Measurements from ENCODE around the gene ZFC3H1. TPM values are rescaled to one million over a fixed set of nuclear protein-coding genes. Genes with fewer than 3 reads are reported as not detected.

Gene ZFC3H1, protein sequence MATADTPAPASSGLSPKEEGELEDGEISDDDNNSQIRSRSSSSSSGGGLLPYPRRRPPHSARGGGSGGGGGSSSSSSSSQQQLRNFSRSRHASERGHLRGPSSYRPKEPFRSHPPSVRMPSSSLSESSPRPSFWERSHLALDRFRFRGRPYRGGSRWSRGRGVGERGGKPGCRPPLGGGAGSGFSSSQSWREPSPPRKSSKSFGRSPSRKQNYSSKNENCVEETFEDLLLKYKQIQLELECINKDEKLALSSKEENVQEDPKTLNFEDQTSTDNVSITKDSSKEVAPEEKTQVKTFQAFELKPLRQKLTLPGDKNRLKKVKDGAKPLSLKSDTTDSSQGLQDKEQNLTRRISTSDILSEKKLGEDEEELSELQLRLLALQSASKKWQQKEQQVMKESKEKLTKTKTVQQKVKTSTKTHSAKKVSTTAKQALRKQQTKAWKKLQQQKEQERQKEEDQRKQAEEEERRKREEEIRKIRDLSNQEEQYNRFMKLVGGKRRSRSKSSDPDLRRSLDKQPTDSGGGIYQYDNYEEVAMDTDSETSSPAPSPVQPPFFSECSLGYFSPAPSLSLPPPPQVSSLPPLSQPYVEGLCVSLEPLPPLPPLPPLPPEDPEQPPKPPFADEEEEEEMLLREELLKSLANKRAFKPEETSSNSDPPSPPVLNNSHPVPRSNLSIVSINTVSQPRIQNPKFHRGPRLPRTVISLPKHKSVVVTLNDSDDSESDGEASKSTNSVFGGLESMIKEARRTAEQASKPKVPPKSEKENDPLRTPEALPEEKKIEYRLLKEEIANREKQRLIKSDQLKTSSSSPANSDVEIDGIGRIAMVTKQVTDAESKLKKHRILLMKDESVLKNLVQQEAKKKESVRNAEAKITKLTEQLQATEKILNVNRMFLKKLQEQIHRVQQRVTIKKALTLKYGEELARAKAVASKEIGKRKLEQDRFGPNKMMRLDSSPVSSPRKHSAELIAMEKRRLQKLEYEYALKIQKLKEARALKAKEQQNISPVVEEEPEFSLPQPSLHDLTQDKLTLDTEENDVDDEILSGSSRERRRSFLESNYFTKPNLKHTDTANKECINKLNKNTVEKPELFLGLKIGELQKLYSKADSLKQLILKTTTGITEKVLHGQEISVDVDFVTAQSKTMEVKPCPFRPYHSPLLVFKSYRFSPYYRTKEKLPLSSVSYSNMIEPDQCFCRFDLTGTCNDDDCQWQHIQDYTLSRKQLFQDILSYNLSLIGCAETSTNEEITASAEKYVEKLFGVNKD (N-terminal part only)
- 100 to 1,000 TPM in 1 of 4 donors, 10 to 100 TPM in 3; 52.0 to 202 (median 71.5) TPM for total RNA-seq

DNA sequence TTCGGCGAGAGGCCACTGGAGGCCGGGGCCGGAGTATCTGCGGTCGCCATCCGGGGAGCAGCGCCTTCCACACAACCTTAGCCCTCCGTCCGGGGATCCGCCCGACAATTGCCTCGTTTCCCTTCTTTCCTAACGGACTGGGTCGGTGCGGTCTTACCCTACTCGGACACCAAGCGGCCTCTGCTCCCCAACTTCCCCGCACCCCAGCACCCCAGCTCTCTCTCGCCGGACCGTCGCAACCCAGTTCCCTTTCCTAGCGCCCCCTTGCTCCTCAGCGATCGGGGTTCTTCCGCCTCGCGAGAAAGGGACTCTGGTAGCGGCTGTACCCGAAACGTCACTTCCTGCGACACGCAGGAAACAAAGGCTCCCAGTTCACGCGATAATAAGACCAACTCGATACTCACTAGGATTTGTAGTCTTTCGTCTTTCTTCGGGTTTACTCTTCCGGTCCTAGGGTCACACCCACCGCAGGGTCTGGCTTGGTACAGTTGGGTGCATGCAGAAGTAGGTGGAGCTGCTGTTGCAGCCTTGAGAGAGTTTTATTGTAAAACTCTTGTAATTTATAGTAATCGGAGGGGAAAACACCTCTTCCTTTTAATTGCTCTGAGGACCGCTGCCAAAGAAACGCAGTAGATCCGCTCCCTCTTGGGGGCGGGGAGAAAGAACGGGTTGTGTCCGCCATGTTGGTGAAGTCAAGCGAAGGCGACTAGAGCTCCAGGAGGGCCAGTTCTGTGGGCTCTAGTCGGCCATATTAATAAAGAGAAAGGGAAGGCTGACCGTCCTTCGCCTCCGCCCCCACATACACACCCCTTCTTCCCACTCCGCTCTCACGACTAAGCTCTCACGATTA is at the start of gene ZFC3H1, which contains the start of gene THAP2:
ZFC3H1 (minus strand) TSS at position 288 of the 850 bp plus-strand sequence; CDS start at position 50, 238 bp downstream.
THAP2 (plus strand) TSS at position 741 of the 850 bp plus-strand sequence. CDS start 209 bp downstream, outside the sequence.
- Histone ChIP-seq H3K9me3 (no peaks in the 10 kb centered on the region), H3K27ac (peak within 1 kb of the TSS; percentile 98), H3K4me3 (peak within 1 kb of the TSS; percentile 94), H3K4me1 (peaks cover 43% of the 10 kb centered on the region), H3K27me3 (no peaks in the 10 kb centered on the region), H3K36me3 (peaks cover 10% of the 10 kb centered on the region)
- TF ChIP-seq POLR2A (IDR thresholded peaks at IDR 0.05) (peak; percentile 87 to 93), EP300 (IDR thresholded peaks at IDR 0.05) (no peak), POLR2AphosphoS5 (IDR thresholded peaks at IDR 0.05) (peak in 2 of 3 donors; percentile 82 to 93)
- TF ChIP-seq, protein P1, sequence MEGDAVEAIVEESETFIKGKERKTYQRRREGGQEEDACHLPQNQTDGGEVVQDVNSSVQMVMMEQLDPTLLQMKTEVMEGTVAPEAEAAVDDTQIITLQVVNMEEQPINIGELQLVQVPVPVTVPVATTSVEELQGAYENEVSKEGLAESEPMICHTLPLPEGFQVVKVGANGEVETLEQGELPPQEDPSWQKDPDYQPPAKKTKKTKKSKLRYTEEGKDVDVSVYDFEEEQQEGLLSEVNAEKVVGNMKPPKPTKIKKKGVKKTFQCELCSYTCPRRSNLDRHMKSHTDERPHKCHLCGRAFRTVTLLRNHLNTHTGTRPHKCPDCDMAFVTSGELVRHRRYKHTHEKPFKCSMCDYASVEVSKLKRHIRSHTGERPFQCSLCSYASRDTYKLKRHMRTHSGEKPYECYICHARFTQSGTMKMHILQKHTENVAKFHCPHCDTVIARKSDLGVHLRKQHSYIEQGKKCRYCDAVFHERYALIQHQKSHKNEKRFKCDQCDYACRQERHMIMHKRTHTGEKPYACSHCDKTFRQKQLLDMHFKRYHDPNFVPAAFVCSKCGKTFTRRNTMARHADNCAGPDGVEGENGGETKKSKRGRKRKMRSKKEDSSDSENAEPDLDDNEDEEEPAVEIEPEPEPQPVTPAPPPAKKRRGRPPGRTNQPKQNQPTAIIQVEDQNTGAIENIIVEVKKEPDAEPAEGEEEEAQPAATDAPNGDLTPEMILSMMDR (IDR thresholded peaks at IDR 0.05): peak in 1 of 2 donors; percentile 10
- DNase-seq (ENCODE audit: low spot score in 2 of 2): peak; percentile 95 to 96
- under 1% methylated on average over 56 of the region's 57 CpGs for WGBS

GRCh38 chr12:71710276-71711125 is 46.9 kb upstream of the ZFC3H1 start:
- TF ChIP-seq, protein P1 (IDR thresholded peaks at IDR 0.05): no peak
- no peak for TF ChIP-seq POLR2AphosphoS5 (IDR thresholded peaks at IDR 0.05)
- TF ChIP-seq EP300 (IDR thresholded peaks at IDR 0.05): no peak
- TF ChIP-seq POLR2A (IDR thresholded peaks at IDR 0.05): no peak
- Histone ChIP-seq H3K27ac (no peak overlapping the region), H3K9me3 (no peaks in the 10 kb centered on the region), H3K4me1 (no peaks in the 10 kb centered on the region), H3K36me3 (no peaks in the 10 kb centered on the region), H3K27me3 (no peaks in the 10 kb centered on the region), H3K4me3 (no peak overlapping the region)
- 78% methylated on average over 7 of the region's 7 CpGs for WGBS
- DNase-seq (ENCODE audit: low spot score in 2 of 2): no peak

GRCh38 chr12:71708658-71709057 is 45.0 kb upstream of the ZFC3H1 start:
- TF ChIP-seq POLR2A (IDR thresholded peaks at IDR 0.05) (no peak), POLR2AphosphoS5 (IDR thresholded peaks at IDR 0.05) (no peak), EP300 (IDR thresholded peaks at IDR 0.05) (no peak)
- TF ChIP-seq, protein P1 (IDR thresholded peaks at IDR 0.05): no peak
- Histone ChIP-seq H3K36me3 (no peaks in the 10 kb centered on the region), H3K4me3 (no peak overlapping the region), H3K4me1 (peaks cover 9% of the 10 kb centered on the region), H3K27me3 (no peaks in the 10 kb centered on the region), H3K9me3 (no peaks in the 10 kb centered on the region), H3K27ac (no peak overlapping the region)
- WGBS: 73% methylated on average over 1 of the region's 1 CpG
- DNase-seq (ENCODE audit: low spot score in 2 of 2): no peak

DNA sequence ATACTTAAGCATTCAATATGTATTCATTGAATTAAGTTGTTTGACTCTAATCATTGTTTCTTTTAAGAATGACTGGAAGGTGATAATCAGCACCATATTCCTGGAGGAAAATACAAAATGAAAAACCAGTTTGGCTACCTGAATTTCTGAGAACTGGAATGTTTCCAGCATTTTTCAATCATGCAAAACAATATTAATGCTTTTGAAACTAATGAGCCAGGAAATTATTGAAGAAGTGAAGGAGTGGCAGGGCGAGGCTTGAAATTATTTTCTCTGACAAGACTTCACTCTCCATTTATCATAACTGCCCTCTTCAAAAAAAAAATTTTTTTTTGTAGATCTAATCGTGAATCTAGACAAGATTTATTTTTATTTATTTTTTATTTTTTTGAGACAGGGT is 41.3 kb upstream of the ZFC3H1 start:
- 66% methylated on average over 2 of the region's 2 CpGs for WGBS
- Histone ChIP-seq H3K9me3 (no peaks in the 10 kb centered on the region), H3K27ac (no peak overlapping the region), H3K27me3 (no peaks in the 10 kb centered on the region), H3K36me3 (peaks cover 12% of the 10 kb centered on the region), H3K4me3 (no peak overlapping the region), H3K4me1 (peaks cover 14% of the 10 kb centered on the region)
- TF ChIP-seq POLR2AphosphoS5 (IDR thresholded peaks at IDR 0.05) (no peak), EP300 (IDR thresholded peaks at IDR 0.05) (no peak), POLR2A (IDR thresholded peaks at IDR 0.05) (no peak)
- TF ChIP-seq, protein P1 (IDR thresholded peaks at IDR 0.05): no peak
- no peak for DNase-seq (ENCODE audit: low spot score in 2 of 2)

All from suprapubic skin (tissue), 4 donors.